Measurements from ENCODE around the gene PKP2. TPM values are rescaled to one million over a fixed set of nuclear protein-coding genes. Genes with fewer than 3 reads are reported as not detected.

PKP2 gene
- total and polyA plus RNA-seq, 9 of the 15 experiments (the other 6 are each of a cell fraction or from before 2014, with no cell fraction given) = 1.6 to 4.2 (median 2.8) TPM

- intact Hi-C loops (cut with micrococcal nuclease) = loop anchor here (1.0 to 10.0 kb wide), 7 partner anchors 163 to 1369 kb away; partner anchors contain the start of genes ALG10 and ETFBKMT
- Histone ChIP-seq H3K4me1 (replicated peaks in 1 of 2; ENCODE audit: control insufficient read depth in 2 of 2, insufficient read depth in 2 of 2, low read length in 2 of 2) (peaks cover 4 to 5% of the 10 kb centered on the region in 2 experiments; a peak in 1 of 5 replicates), H3K27me3 (ENCODE audit: control insufficient read depth in 2 of 2, insufficient read depth in 2 of 2, low read length in 2 of 2) (no peaks in the 10 kb centered on the region), H3K9me1 (ENCODE audit: control insufficient read depth, insufficient read depth, low read length) (no peaks in the 10 kb centered on the region), H3K27ac (ENCODE audit: extremely low read depth, low read depth, low read length) (peak within 1 kb of the TSS; percentile 69), H3K79me2 (ENCODE audit: control insufficient read depth, insufficient read depth, low read length) (peaks cover 33% of the 10 kb centered on the region), H2AFZ (ENCODE audit: low read depth, low read length) (peak within 1 kb of the TSS; percentile 97), H3K9me3 (replicated peaks; ENCODE audit: control insufficient read depth, insufficient read depth, low read depth, low read length) (no peaks in the 10 kb centered on the region), H3K4me3 (peak within 1 kb of the TSS; percentile 73), H3K36me3 (ENCODE audit: control insufficient read depth, insufficient read depth, low read length) (peaks cover 30% of the 10 kb centered on the region), H4K20me1 (replicated peaks; ENCODE audit: control insufficient read depth, insufficient read depth, low read length) (no peaks in the 10 kb centered on the region), H3K4me2 (ENCODE audit: insufficient read depth, low read length) (peak within 1 kb of the TSS; percentile 83), H3K9ac (ENCODE audit: insufficient read depth in 1 of 2, low read depth in 2 of 2, low read length in 2 of 2) (peak within 1 kb of the TSS; percentile 89 to 96)
- CTCF ChIA-PET (ENCODE audit: low intra/inter-chr PET ratio) = interaction anchor here (0.5 to 2.4 kb wide), 8 partner anchors 134 to 1462 kb away, joined by 3 to 21 read pairs (median 5); partner anchors contain the start of gene ALG10
- no TSS peak for BruUV-seq (replicated peaks)
- DNase-seq (ENCODE audit: extremely low read depth in 1 of 4, low spot score in 3 of 4) (peak; percentile 83 to 98 (median 88)), FAIRE-seq (peak; percentile 99), ATAC-seq (peak; percentile 95)
- WGBS (ENCODE audit: insufficient coverage, low coverage, missing lambda C conversion rate) = 1% methylated on average over 39 of the region's 39 CpGs
- POLR2A ChIA-PET = interaction anchor here (0.7 to 2.3 kb wide), 14 partner anchors 14 to 998 kb away, joined by 3 to 7 read pairs (median 4); no protein-coding TSS in a partner anchor
- in situ Hi-C loops (cut with MboI) = loop anchor here (5.0 kb wide), 1 partner anchor 1266 kb away; the partner anchor contains the start of gene ALG10
- TF ChIP-seq ZC3H4 (CRISPR knock-in tag; IDR thresholded peaks at IDR 0.05; ENCODE audit: borderline replicate concordance) (no peak), PRDM10 (IDR thresholded peaks at IDR 0.05; ENCODE audit: partially characterized antibody) (no peak), HNRNPLL (IDR thresholded peaks at IDR 0.05; ENCODE audit: low read depth, low read length, poor library complexity, severe bottlenecking) (peak; percentile 98), ETV1 (tag; conservative IDR thresholded peaks at IDR 0.05; ENCODE audit: low read depth) (no peak), PCBP1 (IDR thresholded peaks at IDR 0.05; ENCODE audit: low read depth, low read length, poor library complexity, severe bottlenecking) (no peak), ETV6 (IDR thresholded peaks at IDR 0.05; ENCODE audit: borderline replicate concordance in 1 of 2, low read depth in 2 of 2, low read length in 1 of 2) (no peak), ETV6 (CRISPR knock-in tag; IDR thresholded peaks at IDR 0.05; ENCODE audit: borderline replicate concordance) (no peak), LARP7 (IDR thresholded peaks at IDR 0.05) (no peak), ZNF280A (IDR thresholded peaks at IDR 0.05; ENCODE audit: low read depth, partially characterized antibody) (no peak), ZMIZ1 (IDR thresholded peaks at IDR 0.05; ENCODE audit: low read depth in 2 of 2, low read length in 2 of 2) (no peak)
Measured at GRCh38 chr12:32755654-32756475, 140.7 kb downstream of the PKP2 start, which contains the start of gene YARS2. Gene YARS2, minus strand, starts transcription at chr12:32755897. Its CDS starts 23 bp downstream, at chr12:32755874.
